Activated naive CD8-positive, alpha-beta T cell treated with anti-CD3 and anti-CD28 coated beads, Interleukin-2, amount 50 U/mL, for 24 hours (primary cell): ENCODE results near the gene RELCH.
"Not testable (repeated sequence)": the region's sequence is repeated elsewhere in the genome, so short reads cannot be mapped to it uniquely, and the experiment has no call there.

Experiments used
- ATAC-seq: fragments of 150-1000 bp; cut with Tn5 transposase; one replicate; pipeline ENCODE4 v1.10.0; 2021
- DNase-seq: peaks from one replicate; pipeline ENCODE4 v3.0.0; 2021
- H3K27ac Mint-ChIP-seq: one replicate; pipeline ENCODE4 v1.8.0; 2021; ENCODE audit warnings: mild to moderate bottlenecking, mixed read lengths
- H3K27me3 Mint-ChIP-seq: one replicate; pipeline ENCODE4 v1.8.0; 2021; ENCODE audit warnings: mixed read lengths
- H3K36me3 Mint-ChIP-seq: one replicate; pipeline ENCODE4 v1.8.0; 2021; ENCODE audit warnings: low read depth, mixed read lengths
- H3K4me1 Mint-ChIP-seq: one replicate; pipeline ENCODE4 v1.8.0; 2021; ENCODE audit warnings: mixed read lengths
- H3K4me3 Mint-ChIP-seq: one replicate; pipeline ENCODE4 v1.8.0; 2021; ENCODE audit warnings: mild to moderate bottlenecking, moderate library complexity, mixed read lengths
- H3K9me3 Mint-ChIP-seq: one replicate; pipeline ENCODE4 v1.8.0; 2021; ENCODE audit warnings: mixed read lengths

Gene RELCH, protein sequence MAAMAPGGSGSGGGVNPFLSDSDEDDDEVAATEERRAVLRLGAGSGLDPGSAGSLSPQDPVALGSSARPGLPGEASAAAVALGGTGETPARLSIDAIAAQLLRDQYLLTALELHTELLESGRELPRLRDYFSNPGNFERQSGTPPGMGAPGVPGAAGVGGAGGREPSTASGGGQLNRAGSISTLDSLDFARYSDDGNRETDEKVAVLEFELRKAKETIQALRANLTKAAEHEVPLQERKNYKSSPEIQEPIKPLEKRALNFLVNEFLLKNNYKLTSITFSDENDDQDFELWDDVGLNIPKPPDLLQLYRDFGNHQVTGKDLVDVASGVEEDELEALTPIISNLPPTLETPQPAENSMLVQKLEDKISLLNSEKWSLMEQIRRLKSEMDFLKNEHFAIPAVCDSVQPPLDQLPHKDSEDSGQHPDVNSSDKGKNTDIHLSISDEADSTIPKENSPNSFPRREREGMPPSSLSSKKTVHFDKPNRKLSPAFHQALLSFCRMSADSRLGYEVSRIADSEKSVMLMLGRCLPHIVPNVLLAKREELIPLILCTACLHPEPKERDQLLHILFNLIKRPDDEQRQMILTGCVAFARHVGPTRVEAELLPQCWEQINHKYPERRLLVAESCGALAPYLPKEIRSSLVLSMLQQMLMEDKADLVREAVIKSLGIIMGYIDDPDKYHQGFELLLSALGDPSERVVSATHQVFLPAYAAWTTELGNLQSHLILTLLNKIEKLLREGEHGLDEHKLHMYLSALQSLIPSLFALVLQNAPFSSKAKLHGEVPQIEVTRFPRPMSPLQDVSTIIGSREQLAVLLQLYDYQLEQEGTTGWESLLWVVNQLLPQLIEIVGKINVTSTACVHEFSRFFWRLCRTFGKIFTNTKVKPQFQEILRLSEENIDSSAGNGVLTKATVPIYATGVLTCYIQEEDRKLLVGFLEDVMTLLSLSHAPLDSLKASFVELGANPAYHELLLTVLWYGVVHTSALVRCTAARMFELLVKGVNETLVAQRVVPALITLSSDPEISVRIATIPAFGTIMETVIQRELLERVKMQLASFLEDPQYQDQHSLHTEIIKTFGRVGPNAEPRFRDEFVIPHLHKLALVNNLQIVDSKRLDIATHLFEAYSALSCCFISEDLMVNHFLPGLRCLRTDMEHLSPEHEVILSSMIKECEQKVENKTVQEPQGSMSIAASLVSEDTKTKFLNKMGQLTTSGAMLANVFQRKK

DNA sequence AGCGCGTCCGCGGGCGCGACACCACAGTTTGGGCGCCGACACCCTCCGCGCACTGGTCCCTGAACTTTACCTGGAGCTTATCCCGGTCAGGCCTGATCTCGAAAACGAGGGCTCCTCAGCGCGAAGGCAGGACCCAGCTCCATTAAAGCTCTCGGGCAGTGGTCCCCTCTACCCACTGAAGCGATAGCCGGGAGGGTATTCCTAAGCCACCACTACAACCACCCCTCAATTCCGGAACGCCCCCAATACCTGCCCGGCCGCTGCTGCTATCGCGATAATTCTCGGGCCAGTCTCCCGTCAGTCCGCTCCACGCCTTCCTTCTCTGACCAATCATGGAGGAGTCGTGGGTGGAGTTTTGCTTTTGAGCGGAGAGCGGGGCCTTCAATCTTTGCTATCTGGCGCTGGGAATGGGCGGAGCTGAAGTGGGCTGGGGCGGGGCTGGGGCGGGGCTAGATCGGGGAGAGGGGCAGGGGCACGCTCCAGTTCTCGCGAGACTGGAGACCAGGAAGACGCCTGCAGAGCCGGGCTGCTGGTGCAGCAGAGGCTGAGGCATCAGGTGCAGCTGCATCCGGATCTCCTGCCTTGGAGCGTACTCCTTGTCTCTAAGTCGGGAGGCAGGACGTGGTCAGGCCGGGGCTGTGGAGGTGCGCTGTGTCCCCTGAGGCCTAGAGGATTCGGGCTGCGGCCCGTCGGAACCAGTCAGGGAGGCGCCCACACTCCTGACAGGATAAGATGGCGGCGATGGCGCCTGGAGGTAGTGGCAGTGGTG lies at the start of gene RELCH, which contains the start of gene PIGN:
TSS of gene RELCH (plus strand) at position 482 of the 769 bp plus-strand sequence. CDS start at position 733, 251 bp downstream.
TSS of gene PIGN (minus strand) at position 283 of the 769 bp plus-strand sequence. CDS start 25,703 bp downstream, outside the sequence.
- Mint-ChIP-seq H3K4me1 (peaks cover 51% of the 10 kb centered on the region), H3K36me3 (peaks cover 24% of the 10 kb centered on the region), H3K9me3 (no peaks in the 10 kb centered on the region), H3K27ac (peak within 1 kb of the TSS; percentile 98), H3K27me3 (no peaks in the 10 kb centered on the region), H3K4me3 (peak within 1 kb of the TSS; percentile 100)
- DNase-seq = peak; percentile 89
- ATAC-seq = peak; percentile 93

DNA sequence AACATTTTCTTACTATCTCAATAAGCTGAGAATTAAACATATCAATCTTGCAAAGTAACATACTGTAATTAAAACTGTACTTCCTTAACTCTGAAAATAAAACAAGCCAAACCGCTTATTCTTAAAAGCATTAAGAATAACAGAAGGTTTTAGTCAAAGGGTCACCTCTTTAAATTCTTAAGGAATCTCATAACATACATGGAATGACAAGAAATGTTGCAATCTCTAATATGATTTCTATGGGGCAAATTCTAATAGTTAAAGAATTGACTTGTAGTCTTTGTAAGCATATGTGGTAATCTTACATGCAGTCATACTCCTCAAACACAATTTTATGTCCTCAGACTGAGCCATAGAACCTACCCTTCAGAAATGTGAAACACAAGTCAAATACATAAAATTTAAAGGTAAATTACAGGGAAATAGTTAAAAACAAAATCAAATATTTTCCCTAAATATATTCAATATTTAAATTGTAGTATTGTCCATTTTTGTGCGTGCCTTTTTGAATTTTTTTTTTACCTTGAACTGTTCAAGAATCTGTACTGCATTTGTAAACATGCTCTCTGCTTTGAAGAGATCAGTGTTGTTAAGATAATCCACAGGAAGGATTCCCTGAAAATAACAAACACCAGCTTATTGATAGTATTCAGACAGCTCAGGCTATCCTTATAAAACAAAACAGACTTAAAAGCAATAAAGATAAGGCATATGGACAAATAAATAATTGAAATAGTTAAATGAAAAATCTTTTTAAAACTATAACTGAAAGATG lies 48.4 kb upstream of the RELCH start:
- no peak for DNase-seq
- Mint-ChIP-seq H3K4me3 (no peak overlapping the region), H3K27me3 (no peaks in the 10 kb centered on the region), H3K9me3 (no peaks in the 10 kb centered on the region), H3K4me1 (no peaks in the 10 kb centered on the region), H3K27ac (no peak overlapping the region), H3K36me3 (peaks cover 5% of the 10 kb centered on the region)
- ATAC-seq = no peak

GRCh38 chr18:62140259-62140658 lies 46.8 kb upstream of the RELCH start:
- peaks cover 9% of the 10 kb centered on the region for H3K36me3 Mint-ChIP-seq

GRCh38 chr18:62144338-62144737 lies 42.7 kb upstream of the RELCH start:
- DNase-seq (no peak), ATAC-seq (no peak)
- no peak overlapping the region for H3K4me3 Mint-ChIP-seq
- H3K27me3 Mint-ChIP-seq = no peaks in the 10 kb centered on the region
- H3K4me1 Mint-ChIP-seq = no peaks in the 10 kb centered on the region
- H3K27ac Mint-ChIP-seq = no peak overlapping the region
- H3K36me3 Mint-ChIP-seq = peaks cover 7% of the 10 kb centered on the region
- H3K9me3 Mint-ChIP-seq = no peaks in the 10 kb centered on the region

More at GRCh38 chr18:62140259-62140658, 46.8 kb upstream of the RELCH start:
- no peak for DNase-seq
- H3K4me1 Mint-ChIP-seq = no peaks in the 10 kb centered on the region
- ATAC-seq = no peak
- H3K27ac Mint-ChIP-seq = no peak overlapping the region
- H3K4me3 Mint-ChIP-seq = no peak overlapping the region
- no peaks in the 10 kb centered on the region for H3K27me3 Mint-ChIP-seq
- no peaks in the 10 kb centered on the region for H3K9me3 Mint-ChIP-seq

DNA sequence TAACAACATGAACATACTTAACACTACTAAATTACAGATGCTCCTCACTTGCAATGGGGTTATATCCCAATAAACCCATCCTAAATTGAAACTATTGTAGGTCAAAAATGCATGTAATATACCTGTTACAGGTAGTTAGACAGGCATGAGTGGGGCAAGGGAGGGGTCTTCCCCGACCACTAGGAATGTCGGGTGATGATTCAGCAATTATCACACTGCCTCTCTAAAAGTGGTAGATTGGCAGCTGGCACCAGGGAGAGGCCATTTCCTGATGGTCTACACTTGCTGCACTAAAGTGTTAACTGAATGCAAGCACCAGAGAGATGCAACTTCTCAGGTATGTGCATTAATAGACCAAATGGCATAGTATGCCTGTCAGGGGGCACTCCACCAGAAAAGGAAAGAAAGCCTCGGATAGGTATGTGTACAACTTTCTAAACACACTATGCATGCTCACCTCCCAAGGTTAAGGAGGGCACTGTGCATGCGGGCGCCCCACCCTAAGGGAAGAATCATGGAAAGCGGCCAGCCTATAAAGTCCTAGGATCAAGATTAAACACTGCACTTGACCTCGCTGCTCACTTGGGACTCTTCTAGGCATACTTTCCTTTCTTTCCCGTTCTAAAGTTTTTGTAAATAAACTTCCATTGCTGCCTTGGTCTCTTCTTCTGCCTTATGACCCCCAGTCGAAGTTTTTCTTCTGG lies 35.8 kb upstream of the RELCH start:
- Mint-ChIP-seq H3K27me3 (no peaks in the 10 kb centered on the region), H3K27ac (no peak overlapping the region), H3K4me3 (no peak overlapping the region), H3K4me1 (no peaks in the 10 kb centered on the region), H3K36me3 (peaks cover 1% of the 10 kb centered on the region), H3K9me3 (no peaks in the 10 kb centered on the region)
- no peak for ATAC-seq
- no peak for DNase-seq

DNA sequence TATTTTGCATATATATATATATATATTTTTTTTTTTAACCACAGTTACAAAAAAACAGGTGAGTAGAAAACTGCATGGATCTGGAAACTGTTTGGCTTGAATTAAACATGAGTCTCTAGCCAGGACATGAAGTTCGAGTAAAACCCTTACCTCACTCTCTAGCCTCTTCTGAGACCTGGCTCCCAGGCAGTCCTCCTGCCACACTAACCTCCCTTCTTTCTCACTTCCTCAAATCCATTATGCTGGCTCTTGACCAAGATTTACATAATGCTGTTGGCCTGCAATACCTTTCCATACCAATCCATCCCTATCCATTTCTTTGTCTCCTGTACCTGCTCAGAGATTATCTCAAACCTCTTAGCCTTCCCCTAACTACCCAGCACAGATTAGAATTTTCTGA lies 34.2 kb upstream of the RELCH start:
- Mint-ChIP-seq H3K4me3 (no peak overlapping the region), H3K9me3 (no peaks in the 10 kb centered on the region), H3K4me1 (no peaks in the 10 kb centered on the region), H3K36me3 (peaks cover 5% of the 10 kb centered on the region), H3K27me3 (no peaks in the 10 kb centered on the region), H3K27ac (no peak overlapping the region)
- no peak for DNase-seq
- no peak for ATAC-seq

DNA sequence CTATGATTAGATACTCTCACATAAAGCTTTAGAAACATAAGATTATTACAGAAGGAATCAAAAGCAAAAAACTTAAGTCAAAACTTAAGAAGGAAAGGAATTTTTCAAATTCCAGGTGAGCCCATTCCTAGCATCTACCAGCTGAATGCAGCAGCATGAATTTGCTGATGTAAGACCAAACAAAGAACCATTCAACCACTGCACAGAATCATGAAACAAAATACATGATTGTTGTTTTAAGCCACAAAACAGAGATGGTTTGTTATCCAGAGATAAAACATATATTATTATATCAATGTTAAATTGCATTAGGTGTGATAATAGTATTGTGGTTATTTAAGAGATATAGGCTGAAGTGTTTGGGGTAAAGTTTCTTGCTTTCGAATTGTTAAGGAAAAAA lies 29.2 kb upstream of the RELCH start:
- Mint-ChIP-seq H3K27me3 (no peaks in the 10 kb centered on the region), H3K9me3 (no peaks in the 10 kb centered on the region), H3K36me3 (peaks cover 11% of the 10 kb centered on the region), H3K27ac (no peak overlapping the region), H3K4me1 (no peaks in the 10 kb centered on the region), H3K4me3 (no peak overlapping the region)
- no peak for DNase-seq
- ATAC-seq = no peak

GRCh38 chr18:62164310-62164709 lies 22.7 kb upstream of the RELCH start:
- no peak for ATAC-seq
- peaks cover 18% of the 10 kb centered on the region for H3K9me3 Mint-ChIP-seq

DNA sequence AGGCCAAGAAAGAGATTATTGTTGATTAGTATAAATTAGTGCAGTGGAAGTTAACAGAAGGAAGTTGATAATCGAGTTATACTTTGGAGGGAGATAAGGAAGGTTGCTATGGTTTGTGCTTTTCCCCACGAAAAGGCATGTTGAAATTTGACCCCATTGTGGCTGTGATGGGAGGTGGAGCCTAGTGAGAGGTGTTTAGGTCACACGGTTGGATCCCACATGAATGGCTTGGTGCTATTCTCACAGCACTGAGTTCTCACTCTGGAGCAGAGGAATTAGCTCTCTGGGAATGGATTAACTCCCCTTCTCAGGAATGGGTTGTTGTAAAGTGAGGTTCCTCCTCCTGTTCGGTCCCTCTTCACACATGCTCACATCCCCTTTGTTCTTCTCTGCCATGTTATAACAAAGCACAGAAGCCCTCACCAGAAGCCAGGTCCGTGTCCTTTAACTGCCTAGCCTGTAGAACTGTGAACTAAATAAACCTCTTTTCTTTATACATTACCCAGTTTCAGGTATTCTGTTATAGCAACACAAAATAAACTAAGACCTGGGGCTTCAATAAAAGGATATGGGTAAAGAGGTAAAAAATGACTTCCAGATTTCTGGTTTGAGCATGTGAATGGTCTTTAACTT lies 22.1 kb upstream of the RELCH start:
- H3K27me3 Mint-ChIP-seq = no peaks in the 10 kb centered on the region
- H3K4me1 Mint-ChIP-seq = peaks cover 7% of the 10 kb centered on the region
- H3K27ac Mint-ChIP-seq = no peak overlapping the region
- H3K36me3 Mint-ChIP-seq = peaks cover 17% of the 10 kb centered on the region
- ATAC-seq = no peak
- H3K4me3 Mint-ChIP-seq = no peak overlapping the region
- DNase-seq = no peak
- H3K9me3 Mint-ChIP-seq = peaks cover 18% of the 10 kb centered on the region

More at GRCh38 chr18:62164310-62164709, 22.7 kb upstream of the RELCH start:
- no peak overlapping the region for H3K27ac Mint-ChIP-seq
- no peaks in the 10 kb centered on the region for H3K27me3 Mint-ChIP-seq
- H3K4me3 Mint-ChIP-seq = no peak overlapping the region
- H3K4me1 Mint-ChIP-seq = peaks cover 7% of the 10 kb centered on the region
- no peak for DNase-seq
- H3K36me3 Mint-ChIP-seq = peaks cover 20% of the 10 kb centered on the region

- no peaks in the 10 kb centered on the region for H3K27me3 Mint-ChIP-seq
- peaks cover 18% of the 10 kb centered on the region for H3K9me3 Mint-ChIP-seq
- DNase-seq (no peak), ATAC-seq (no peak)
- H3K27ac Mint-ChIP-seq = no peak overlapping the region
- H3K36me3 Mint-ChIP-seq = peaks cover 17% of the 10 kb centered on the region
- peaks cover 7% of the 10 kb centered on the region for H3K4me1 Mint-ChIP-seq
- H3K4me3 Mint-ChIP-seq = no peak overlapping the region
Measured at GRCh38 chr18:62165583-62165982, 21.5 kb upstream of the RELCH start.

GRCh38 chr18:62166524-62166923 lies 20.5 kb upstream of the RELCH start:
- not testable (repeated sequence) for ATAC-seq, H3K4me1 Mint-ChIP-seq, H3K27me3 Mint-ChIP-seq, H3K27ac Mint-ChIP-seq, H3K4me3 Mint-ChIP-seq, DNase-seq
- H3K36me3 Mint-ChIP-seq = peaks cover 12% of the 10 kb centered on the region
- H3K9me3 Mint-ChIP-seq = peaks cover 18% of the 10 kb centered on the region

GRCh38 chr18:62170857-62171256 lies 16.2 kb upstream of the RELCH start:
- Mint-ChIP-seq H3K9me3 (peaks cover 11% of the 10 kb centered on the region), H3K36me3 (peaks cover 10% of the 10 kb centered on the region), H3K27ac (no peak overlapping the region), H3K4me3 (no peak overlapping the region), H3K27me3 (no peaks in the 10 kb centered on the region), H3K4me1 (no peaks in the 10 kb centered on the region)
- ATAC-seq (no peak), DNase-seq (no peak)
